ENCODE results near the gene TNFRSF6B.

GRCh38 chr20:63734946-63735858 lies 38.8 kb downstream of the TNFRSF6B start:
- no peak for TF ChIP-seq CTCF (IDR thresholded peaks at IDR 0.05; ENCODE audit: insufficient read depth, low read length)
- TF ChIP-seq REST (IDR thresholded peaks at IDR 0.05; ENCODE audit: insufficient replicate concordance, low read depth): no peak
- TF ChIP-seq POLR2AphosphoS5 (IDR thresholded peaks at IDR 0.05; ENCODE audit: low read depth): no peak; the same call in 1 of the 2 replicates
